ENCODE data around the gene SMPD3.

DNA sequence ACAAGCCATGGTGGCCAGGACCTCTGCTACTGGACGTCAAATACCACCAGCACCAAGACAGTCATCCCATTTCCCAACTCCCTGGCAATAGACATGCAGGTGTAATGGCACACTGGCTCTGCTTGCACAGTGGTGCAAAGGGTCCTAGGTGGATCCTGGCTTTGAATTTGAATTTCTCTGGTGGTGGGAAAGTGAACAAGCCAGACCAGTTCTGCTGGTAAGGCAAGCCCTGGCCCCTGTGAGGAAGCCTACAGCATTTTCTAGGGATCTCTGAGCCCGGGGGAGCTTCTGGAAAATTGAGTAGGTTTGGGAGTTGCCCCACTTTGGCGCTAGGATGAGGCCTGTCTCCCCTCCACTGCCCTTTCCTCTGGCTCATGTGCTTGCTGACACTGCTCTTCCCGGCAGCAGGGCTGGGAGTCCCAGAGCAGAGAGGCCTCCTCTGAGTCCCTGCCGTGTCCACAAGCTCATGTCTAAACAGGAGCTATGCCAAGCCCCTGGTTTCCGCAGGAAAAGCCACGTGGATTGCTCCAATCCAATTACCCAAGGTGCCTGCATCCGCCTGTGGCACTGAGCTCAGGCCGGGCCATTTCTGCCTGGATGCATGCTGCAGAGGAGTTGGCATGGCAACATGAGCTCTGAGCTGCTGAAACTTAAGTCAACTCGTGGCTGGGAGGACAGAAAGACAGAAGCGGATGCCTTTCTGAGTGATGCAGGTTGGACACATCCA, 70.5 kb downstream of the SMPD3 start:
- TF ChIP-seq, protein P1, sequence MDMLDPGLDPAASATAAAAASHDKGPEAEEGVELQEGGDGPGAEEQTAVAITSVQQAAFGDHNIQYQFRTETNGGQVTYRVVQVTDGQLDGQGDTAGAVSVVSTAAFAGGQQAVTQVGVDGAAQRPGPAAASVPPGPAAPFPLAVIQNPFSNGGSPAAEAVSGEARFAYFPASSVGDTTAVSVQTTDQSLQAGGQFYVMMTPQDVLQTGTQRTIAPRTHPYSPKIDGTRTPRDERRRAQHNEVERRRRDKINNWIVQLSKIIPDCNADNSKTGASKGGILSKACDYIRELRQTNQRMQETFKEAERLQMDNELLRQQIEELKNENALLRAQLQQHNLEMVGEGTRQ (IDR thresholded peaks at IDR 0.05; ENCODE audit: low read depth, low read length) = no peak
- TF ChIP-seq RAD21 (IDR thresholded peaks at IDR 0.05; ENCODE audit: low read length) = no peak
- no peak for TF ChIP-seq POLR2A (IDR thresholded peaks at IDR 0.05; ENCODE audit: low read depth, low read length)
- TF ChIP-seq, protein P2, sequence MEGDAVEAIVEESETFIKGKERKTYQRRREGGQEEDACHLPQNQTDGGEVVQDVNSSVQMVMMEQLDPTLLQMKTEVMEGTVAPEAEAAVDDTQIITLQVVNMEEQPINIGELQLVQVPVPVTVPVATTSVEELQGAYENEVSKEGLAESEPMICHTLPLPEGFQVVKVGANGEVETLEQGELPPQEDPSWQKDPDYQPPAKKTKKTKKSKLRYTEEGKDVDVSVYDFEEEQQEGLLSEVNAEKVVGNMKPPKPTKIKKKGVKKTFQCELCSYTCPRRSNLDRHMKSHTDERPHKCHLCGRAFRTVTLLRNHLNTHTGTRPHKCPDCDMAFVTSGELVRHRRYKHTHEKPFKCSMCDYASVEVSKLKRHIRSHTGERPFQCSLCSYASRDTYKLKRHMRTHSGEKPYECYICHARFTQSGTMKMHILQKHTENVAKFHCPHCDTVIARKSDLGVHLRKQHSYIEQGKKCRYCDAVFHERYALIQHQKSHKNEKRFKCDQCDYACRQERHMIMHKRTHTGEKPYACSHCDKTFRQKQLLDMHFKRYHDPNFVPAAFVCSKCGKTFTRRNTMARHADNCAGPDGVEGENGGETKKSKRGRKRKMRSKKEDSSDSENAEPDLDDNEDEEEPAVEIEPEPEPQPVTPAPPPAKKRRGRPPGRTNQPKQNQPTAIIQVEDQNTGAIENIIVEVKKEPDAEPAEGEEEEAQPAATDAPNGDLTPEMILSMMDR (conservative IDR thresholded peaks at IDR 0.05; ENCODE audit: low read depth, low read length) = no peak
- TF ChIP-seq SMC3 (IDR thresholded peaks at IDR 0.05; ENCODE audit: low read depth, low read length) = no peak
- no peak for TF ChIP-seq MXI1 (IDR thresholded peaks at IDR 0.05; ENCODE audit: borderline replicate concordance, low read depth, low read length)
- TF ChIP-seq BHLHE40 (IDR thresholded peaks at IDR 0.05; ENCODE audit: low read depth, low read length) = no peak

Data from IMR-90 (cell line).